ENCODE results near the gene WARS2.

Gene WARS2

DNA sequence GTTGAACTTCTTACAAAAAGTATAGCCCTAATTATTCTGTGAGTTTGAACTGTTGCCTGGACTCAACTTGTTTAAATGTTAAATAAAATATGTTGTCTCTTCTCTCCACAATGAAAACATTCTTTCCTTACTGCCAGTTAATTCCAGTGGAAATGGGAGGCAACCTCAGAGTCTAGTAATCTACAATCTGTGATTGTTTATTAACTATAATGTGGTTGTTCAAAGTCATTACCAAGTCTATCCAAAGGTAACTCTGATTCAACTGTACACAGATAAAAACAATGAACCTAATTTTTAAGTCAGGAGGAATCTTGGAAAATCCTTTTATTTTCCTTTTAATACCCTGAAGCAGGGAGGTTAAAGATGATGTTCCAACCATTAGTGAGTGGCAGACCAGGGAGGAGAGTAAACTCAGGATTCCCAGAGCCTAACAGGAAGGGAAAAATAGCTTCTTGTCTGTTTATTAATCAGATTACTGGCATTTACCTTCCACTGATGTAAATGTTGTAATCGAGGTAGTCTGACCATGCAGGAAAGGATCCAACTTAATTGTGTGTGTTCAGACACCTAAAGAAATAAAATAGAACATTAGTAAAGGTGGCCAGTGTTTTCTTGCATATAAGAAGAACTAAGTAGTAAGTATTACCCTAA is 95.2 kb downstream of the WARS2 start:
- no peak overlapping the region for H3K4me3 ChIP-seq (ENCODE audit: low read depth, low read length)
- TF ChIP-seq, protein P1, sequence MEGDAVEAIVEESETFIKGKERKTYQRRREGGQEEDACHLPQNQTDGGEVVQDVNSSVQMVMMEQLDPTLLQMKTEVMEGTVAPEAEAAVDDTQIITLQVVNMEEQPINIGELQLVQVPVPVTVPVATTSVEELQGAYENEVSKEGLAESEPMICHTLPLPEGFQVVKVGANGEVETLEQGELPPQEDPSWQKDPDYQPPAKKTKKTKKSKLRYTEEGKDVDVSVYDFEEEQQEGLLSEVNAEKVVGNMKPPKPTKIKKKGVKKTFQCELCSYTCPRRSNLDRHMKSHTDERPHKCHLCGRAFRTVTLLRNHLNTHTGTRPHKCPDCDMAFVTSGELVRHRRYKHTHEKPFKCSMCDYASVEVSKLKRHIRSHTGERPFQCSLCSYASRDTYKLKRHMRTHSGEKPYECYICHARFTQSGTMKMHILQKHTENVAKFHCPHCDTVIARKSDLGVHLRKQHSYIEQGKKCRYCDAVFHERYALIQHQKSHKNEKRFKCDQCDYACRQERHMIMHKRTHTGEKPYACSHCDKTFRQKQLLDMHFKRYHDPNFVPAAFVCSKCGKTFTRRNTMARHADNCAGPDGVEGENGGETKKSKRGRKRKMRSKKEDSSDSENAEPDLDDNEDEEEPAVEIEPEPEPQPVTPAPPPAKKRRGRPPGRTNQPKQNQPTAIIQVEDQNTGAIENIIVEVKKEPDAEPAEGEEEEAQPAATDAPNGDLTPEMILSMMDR (IDR thresholded peaks at IDR 0.05; ENCODE audit: low read depth, low read length, missing control alignments), result no peak
- no peak for DNase-seq (ENCODE audit: low read depth)
- in situ Hi-C loops (cut with HindIII; ENCODE audit: low sequenced_read_pairs), result no loop called here

DNA sequence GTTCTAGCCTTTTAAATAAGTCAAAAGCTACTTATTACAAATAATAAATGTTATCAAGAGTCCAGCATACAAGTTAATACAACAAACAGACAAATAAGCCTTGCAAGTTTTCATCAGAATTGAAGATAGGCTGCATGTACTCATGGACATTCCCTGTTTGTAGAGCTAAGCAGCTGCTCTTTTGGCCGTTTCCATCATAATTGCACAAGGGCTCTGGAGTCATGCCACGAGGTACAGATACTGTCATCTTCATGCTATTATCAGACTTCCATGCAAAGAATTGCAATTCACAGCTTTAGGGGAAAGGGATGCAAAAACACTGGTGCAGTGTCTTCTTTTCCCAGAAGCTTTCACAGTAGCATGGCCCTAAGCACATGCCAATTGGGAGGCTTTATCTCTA is 99.5 kb downstream of the WARS2 start:
- TF ChIP-seq, protein P1 (IDR thresholded peaks at IDR 0.05; ENCODE audit: low read depth, low read length, missing control alignments), result no peak
- in situ Hi-C loops (cut with HindIII; ENCODE audit: low sequenced_read_pairs), result no loop called here
- no peak overlapping the region for H3K4me3 ChIP-seq (ENCODE audit: low read depth, low read length)
- no peak for DNase-seq (ENCODE audit: low read depth)

DNA sequence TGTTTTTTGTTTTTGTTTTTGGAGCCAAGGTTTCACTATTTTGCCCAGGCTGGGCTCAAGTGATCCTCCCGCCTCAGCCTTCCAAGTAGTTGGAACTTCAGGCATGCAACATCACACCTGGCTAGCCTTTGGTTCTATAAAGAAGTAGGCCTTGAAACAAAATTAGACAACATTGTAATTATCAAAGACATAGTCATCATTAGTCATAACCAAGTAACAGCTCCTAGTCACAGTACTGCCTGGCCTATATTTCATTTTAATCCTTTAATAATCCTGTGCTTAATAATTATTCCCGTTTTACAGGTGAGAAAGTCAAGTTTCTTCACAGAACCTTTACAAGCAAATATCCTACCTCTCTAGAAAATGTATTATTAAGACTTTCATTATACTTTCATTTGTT is 100.0 kb downstream of the WARS2 start:
- DNase-seq (ENCODE audit: low read depth), result no peak
- in situ Hi-C loops (cut with HindIII; ENCODE audit: low sequenced_read_pairs), result no loop called here
- TF ChIP-seq, protein P1 (IDR thresholded peaks at IDR 0.05; ENCODE audit: low read depth, low read length, missing control alignments), result no peak
- H3K4me3 ChIP-seq (ENCODE audit: low read depth, low read length), result no peak overlapping the region

DNA sequence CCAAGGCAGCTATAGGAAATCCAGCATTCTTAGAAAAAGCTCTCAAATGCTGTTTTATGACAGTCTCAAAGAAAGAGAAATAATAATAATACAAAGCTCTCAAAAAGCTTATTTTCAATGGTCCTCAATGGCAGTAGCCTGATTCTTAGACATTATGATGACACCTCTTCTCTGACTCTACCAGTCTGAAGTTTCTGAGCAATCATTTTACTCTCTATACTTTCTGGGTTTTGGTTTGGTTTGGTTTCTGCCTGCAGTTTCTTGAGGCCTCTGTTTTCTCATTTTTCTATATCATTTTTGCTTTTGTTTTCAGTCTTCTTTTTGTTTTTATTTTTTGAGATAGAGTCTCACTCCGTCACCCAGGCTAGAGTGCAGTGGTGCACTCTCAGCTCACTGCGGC is 102.1 kb downstream of the WARS2 start:
- TF ChIP-seq, protein P1 (IDR thresholded peaks at IDR 0.05; ENCODE audit: low read depth, low read length, missing control alignments), result no peak
- H3K4me3 ChIP-seq (ENCODE audit: low read depth, low read length), result no peak overlapping the region
- in situ Hi-C loops (cut with HindIII; ENCODE audit: low sequenced_read_pairs), result no loop called here
- no peak for DNase-seq (ENCODE audit: low read depth)

DNA sequence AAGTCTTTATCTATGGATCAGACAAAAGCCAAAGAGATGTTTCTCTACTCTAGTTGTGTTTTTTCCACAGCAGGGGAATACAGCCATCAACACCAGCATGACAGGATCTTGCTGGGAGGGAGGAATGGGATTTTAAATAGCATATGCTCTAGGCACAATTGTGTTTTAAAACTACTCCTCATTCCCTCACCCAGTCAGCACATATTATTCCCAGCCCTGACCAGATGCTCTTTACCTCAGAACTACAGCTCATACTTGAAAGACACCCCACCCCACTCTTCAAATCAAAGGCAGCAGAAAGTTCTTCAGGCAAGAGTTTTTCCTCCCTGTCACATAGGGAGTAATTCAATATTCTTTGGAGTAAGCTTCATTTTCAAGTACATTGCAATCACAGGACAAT is 106.1 kb downstream of the WARS2 start:
- TF ChIP-seq, protein P1 (IDR thresholded peaks at IDR 0.05; ENCODE audit: low read depth, low read length, missing control alignments), result no peak
- no peak for DNase-seq (ENCODE audit: low read depth)
- in situ Hi-C loops (cut with HindIII; ENCODE audit: low sequenced_read_pairs), result no loop called here
- no peak overlapping the region for H3K4me3 ChIP-seq (ENCODE audit: low read depth, low read length)

DNA sequence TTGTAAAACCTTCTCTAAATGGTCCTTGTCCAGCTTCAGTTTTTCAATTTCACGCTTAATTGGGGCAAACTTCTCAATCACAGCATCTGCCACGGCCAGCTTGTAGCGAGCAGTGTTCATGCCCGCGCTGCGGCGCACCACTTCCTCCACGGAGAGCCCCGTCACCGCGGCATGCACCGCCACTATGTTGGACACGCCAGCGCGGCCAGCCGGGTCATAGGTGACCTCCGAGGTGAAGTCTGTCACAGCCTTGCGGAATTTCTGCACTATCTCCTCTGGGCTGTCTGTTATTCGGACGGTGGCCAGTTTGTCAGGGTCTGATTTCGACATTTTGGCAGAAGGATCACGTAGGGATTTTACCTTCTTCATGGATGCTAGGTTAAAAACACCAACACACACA is 107.5 kb downstream of the WARS2 start:
- no peak for DNase-seq (ENCODE audit: low read depth)
- H3K4me3 ChIP-seq (ENCODE audit: low read depth, low read length), result no peak overlapping the region
- in situ Hi-C loops (cut with HindIII; ENCODE audit: low sequenced_read_pairs), result no loop called here
- TF ChIP-seq, protein P1 (IDR thresholded peaks at IDR 0.05; ENCODE audit: low read depth, low read length, missing control alignments), result no peak
